K562 (cell line): ENCODE measurements around the gene CAPN10. TPM values are rescaled to one million over a fixed set of nuclear protein-coding genes. Genes with fewer than 3 reads are reported as not detected.

Experiments
- CTCF ChIP-seq, 3 experiments: IDR thresholded peaks in 2 of 3; conservative IDR thresholded peaks in 1 of 3; 2 replicates each; pipeline ENCODE4 v1.5.1; 2011 to 2012; ENCODE audit warnings: low read length in 3 of 3, mild to moderate bottlenecking in 3 of 3, control low read depth in 2 of 3, improper control_type of control experiment in 1 of 3, inconsistent platforms in 1 of 3, low read depth in 1 of 3, mixed read lengths in 1 of 3, moderate library complexity in 1 of 3; ENCODE audit not compliant: insufficient read depth in 2 of 3
- HMGN3 ChIP-seq: IDR thresholded peaks from 2 replicates; pipeline ENCODE4 v1.6.1; 2011; ENCODE audit warnings: borderline replicate concordance, low read depth, mild to moderate bottlenecking, mixed read lengths, low read length; ENCODE audit not compliant: insufficient read length; ENCODE audit errors: extremely low read depth
- HNRNPH1 ChIP-seq: fragments of 200-400 bp; formaldehyde crosslinking; optimal IDR thresholded peaks from 2 replicates; pipeline ENCODE3; 2017; ENCODE audit warnings: low read depth, mild to moderate bottlenecking, low read length, moderate library complexity
- NEUROD1 ChIP-seq: fragments of 150-350 bp; IDR thresholded peaks from 2 replicates; pipeline ENCODE4 v1.6.1; 2014; ENCODE audit warnings: borderline replicate concordance, low read length, low read depth; ENCODE audit not compliant: partially characterized antibody
- NR4A1 ChIP-seq, 2 experiments: fragments of 250-450 bp in 1 of 2; fragments of 450-650 bp in 1 of 2; sonication (Bioruptor Pico) in 1 of 2; IDR thresholded peaks; 2 replicates each; pipeline versions ENCODE4 v1.4.0 to v1.6.1; 2016 to 2020; ENCODE audit warnings: mild to moderate bottlenecking in 2 of 2, missing compliant biosample characterization in 1 of 2, missing genetic modification characterization in 1 of 2, moderate library complexity in 1 of 2
- PHTF2 ChIP-seq: fragments of 250-450 bp; sonication (Bioruptor Pico); IDR thresholded peaks from 2 replicates; pipeline ENCODE4 v1.5.0; 2021; ENCODE audit warnings: mild to moderate bottlenecking
- SP1 ChIP-seq: sonication (generic); formaldehyde crosslinking; IDR thresholded peaks from 2 replicates; pipeline ENCODE4 v1.8.1; 2022; ENCODE audit warnings: mild to moderate bottlenecking, missing genetic modification reagents
- SRSF1 ChIP-seq: fragments of 200-400 bp; formaldehyde crosslinking; IDR thresholded peaks from 2 replicates; pipeline ENCODE4 v1.6.1; 2017; ENCODE audit warnings: mild to moderate bottlenecking, low read depth, low read length, moderate library complexity
- TEAD1 ChIP-seq, 2 experiments: fragments of 450-650 bp in 1 of 2; sonication (generic) in 1 of 2; formaldehyde crosslinking; IDR thresholded peaks; 2 replicates each; pipeline versions ENCODE4 v1.4.0 to v1.8.0; 2020 to 2022; ENCODE audit warnings: mild to moderate bottlenecking in 2 of 2, missing genetic modification reagents in 1 of 2
- ZBTB1 ChIP-seq: sonication (generic); formaldehyde crosslinking; IDR thresholded peaks from 2 replicates; pipeline ENCODE4 v1.8.1; 2023; ENCODE audit warnings: missing genetic modification reagents, low read depth, mild to moderate bottlenecking, borderline replicate concordance
- ZBTB5 ChIP-seq: fragments of 450-650 bp; IDR thresholded peaks from 2 replicates; pipeline ENCODE4 v1.6.1; 2017; ENCODE audit warnings: antibody characterized with exemption
- polyA plus RNA-seq, 8 experiments: library from polyadenylated mRNA; depleted of rRNA in 4 of 8; stranded (reverse) in 5 of 8; unstranded in 3 of 8; fragments of >200 nt; fragmentation: Nextera tagmentation in 2 of 8; fragmentation: Illumina TruSeq in 1 of 8; extraction: Ambion mirVana in 2 of 8; extraction: Trizol in 1 of 8; gene quantifications; 2 replicates each; pipeline versions ENCODE4 v1.2.1 to v1.2.3, GENCODE V29; 2011 to 2014; ENCODE audit warnings: inconsistent platforms in 1 of 8, missing spikeins in 1 of 8
- total RNA-seq, 7 experiments: library from RNA; depleted of rRNA in 6 of 7; stranded (reverse); fragments of >200 nt in 6 of 7; fragmentation: Illumina TruSeq in 2 of 7; extraction: Trizol in 2 of 7; gene quantifications; 2 replicates each; pipeline versions ENCODE4 v1.2.1 to v1.2.3, GENCODE V29; 2011 to 2021; ENCODE audit warnings: low replicate concordance in 1 of 7
- TF ChIP-seq, protein P1 (sequence below): fragments of 450-650 bp; formaldehyde crosslinking; IDR thresholded peaks from 2 replicates; pipeline ENCODE4 v1.4.0; 2020; ENCODE audit warnings: mild to moderate bottlenecking, moderate library complexity
- TF ChIP-seq, protein P2 (sequence below): sonication (generic); formaldehyde crosslinking; IDR thresholded peaks from 2 replicates; pipeline ENCODE4 v1.8.0; 2023; ENCODE audit warnings: missing genetic modification reagents, mild to moderate bottlenecking, borderline replicate concordance

CAPN10 gene
- total and polyA plus RNA-seq, 9 of the 15 experiments (the other 6 are each of a cell fraction or from before 2014, with no cell fraction given): 0.08 to 26.1 (median 8.4) TPM

DNA sequence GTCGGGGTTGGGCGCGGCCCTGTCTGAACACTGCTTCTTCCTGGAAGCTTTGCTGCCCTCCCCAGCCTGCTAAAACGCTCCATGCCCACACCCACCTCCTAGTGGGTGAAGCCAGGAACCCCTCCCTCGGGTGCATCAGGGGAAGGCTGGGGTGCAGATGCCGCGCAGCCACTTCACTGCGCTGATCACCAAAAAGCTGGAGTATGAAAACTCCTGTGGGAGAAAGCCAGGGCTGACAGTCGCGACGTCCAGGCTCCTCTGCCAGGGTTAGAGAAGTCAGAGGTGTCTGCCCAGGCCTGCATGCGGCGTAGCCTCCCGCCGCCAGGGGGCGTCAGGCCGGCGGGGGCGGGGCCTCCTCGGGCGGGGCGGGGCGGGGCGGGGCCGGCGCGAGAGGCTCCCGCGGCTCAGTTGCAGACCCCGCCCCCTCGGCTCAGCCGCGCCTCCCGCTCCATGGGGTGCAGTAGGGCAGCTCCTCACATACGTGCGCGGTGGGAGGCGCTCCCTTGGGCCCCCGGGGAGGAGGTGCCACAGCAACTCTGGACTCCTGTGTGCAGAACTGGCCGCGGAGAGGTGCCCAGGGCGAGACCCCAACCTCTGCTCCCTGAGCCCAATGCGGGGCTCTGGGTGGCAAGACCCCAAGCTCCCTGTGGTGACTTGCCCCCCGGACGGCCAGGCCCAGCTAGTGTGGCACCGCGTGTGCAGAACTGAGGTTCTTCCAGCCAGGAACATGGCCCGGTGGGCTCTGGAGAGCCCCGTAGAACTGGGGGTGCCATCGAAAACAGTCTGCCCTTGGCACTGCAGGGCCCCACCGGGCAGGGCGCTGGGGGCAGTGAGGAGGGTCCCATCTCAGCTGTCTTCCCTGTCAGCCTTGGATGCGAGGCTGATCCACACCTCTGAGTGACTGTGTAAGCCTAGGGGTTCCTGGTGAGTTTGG, 20.1 kb upstream of the CAPN10 start (continued):
- peak in 1 of 2 experiments; percentile 50; a peak in 1 of 4 replicates for TF ChIP-seq TEAD1 (CRISPR knock-in tag; IDR thresholded peaks at IDR 0.05)
- no peak for TF ChIP-seq NEUROD1
- 0 out of 2 replicates have a peak, but pooled peaks have one; percentile 12 for TF ChIP-seq ZBTB1 (CRISPR knock-in tag)
- no peak for TF ChIP-seq ZBTB5
- TF ChIP-seq NR4A1 (CRISPR knock-in tag; IDR thresholded peaks at IDR 0.05): no peak
- TF ChIP-seq NR4A1 (tag; IDR thresholded peaks at IDR 0.05): no peak
- TF ChIP-seq HMGN3: no peak
- TF ChIP-seq, protein P1, sequence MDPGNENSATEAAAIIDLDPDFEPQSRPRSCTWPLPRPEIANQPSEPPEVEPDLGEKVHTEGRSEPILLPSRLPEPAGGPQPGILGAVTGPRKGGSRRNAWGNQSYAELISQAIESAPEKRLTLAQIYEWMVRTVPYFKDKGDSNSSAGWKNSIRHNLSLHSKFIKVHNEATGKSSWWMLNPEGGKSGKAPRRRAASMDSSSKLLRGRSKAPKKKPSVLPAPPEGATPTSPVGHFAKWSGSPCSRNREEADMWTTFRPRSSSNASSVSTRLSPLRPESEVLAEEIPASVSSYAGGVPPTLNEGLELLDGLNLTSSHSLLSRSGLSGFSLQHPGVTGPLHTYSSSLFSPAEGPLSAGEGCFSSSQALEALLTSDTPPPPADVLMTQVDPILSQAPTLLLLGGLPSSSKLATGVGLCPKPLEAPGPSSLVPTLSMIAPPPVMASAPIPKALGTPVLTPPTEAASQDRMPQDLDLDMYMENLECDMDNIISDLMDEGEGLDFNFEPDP: no peak
- TF ChIP-seq HNRNPH1: no peak
- TF ChIP-seq, protein P2, sequence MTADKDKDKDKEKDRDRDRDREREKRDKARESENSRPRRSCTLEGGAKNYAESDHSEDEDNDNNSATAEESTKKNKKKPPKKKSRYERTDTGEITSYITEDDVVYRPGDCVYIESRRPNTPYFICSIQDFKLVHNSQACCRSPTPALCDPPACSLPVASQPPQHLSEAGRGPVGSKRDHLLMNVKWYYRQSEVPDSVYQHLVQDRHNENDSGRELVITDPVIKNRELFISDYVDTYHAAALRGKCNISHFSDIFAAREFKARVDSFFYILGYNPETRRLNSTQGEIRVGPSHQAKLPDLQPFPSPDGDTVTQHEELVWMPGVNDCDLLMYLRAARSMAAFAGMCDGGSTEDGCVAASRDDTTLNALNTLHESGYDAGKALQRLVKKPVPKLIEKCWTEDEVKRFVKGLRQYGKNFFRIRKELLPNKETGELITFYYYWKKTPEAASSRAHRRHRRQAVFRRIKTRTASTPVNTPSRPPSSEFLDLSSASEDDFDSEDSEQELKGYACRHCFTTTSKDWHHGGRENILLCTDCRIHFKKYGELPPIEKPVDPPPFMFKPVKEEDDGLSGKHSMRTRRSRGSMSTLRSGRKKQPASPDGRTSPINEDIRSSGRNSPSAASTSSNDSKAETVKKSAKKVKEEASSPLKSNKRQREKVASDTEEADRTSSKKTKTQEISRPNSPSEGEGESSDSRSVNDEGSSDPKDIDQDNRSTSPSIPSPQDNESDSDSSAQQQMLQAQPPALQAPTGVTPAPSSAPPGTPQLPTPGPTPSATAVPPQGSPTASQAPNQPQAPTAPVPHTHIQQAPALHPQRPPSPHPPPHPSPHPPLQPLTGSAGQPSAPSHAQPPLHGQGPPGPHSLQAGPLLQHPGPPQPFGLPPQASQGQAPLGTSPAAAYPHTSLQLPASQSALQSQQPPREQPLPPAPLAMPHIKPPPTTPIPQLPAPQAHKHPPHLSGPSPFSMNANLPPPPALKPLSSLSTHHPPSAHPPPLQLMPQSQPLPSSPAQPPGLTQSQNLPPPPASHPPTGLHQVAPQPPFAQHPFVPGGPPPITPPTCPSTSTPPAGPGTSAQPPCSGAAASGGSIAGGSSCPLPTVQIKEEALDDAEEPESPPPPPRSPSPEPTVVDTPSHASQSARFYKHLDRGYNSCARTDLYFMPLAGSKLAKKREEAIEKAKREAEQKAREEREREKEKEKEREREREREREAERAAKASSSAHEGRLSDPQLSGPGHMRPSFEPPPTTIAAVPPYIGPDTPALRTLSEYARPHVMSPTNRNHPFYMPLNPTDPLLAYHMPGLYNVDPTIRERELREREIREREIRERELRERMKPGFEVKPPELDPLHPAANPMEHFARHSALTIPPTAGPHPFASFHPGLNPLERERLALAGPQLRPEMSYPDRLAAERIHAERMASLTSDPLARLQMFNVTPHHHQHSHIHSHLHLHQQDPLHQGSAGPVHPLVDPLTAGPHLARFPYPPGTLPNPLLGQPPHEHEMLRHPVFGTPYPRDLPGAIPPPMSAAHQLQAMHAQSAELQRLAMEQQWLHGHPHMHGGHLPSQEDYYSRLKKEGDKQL (CRISPR knock-in tag): no peak
- no peak for TF ChIP-seq PHTF2 (CRISPR knock-in tag)
- no peak for TF ChIP-seq SRSF1
- TF ChIP-seq SP1 (CRISPR knock-in tag): 0 out of 2 replicates have a peak, but pooled peaks have one; percentile 67
- TF ChIP-seq CTCF (IDR thresholded peaks at IDR 0.05 in 2 of 3, conservative IDR thresholded peaks at IDR 0.05 in 1 of 3; ENCODE audit: insufficient read depth in 2 of 3, low read depth in 1 of 3, low read length in 3 of 3): peak; percentile 47 to 66 (median 51); a peak in 5 of 6 replicates
